Measurements from ENCODE around the gene HABP4. TPM values are rescaled to one million over a fixed set of nuclear protein-coding genes. Genes with fewer than 3 reads are reported as not detected.

Gene HABP4
- total RNA-seq, 1 experiment from 2014 or later, result 9.8 TPM

- TF ChIP-seq PREB (CRISPR knock-in tag; IDR thresholded peaks at IDR 0.05; ENCODE audit: borderline replicate concordance) (no peak), PRRX2 (CRISPR knock-in tag; IDR thresholded peaks at IDR 0.05) (no peak), ZNF317 (CRISPR knock-in tag; IDR thresholded peaks at IDR 0.05; ENCODE audit: borderline replicate concordance, low read depth) (no peak), SOX15 (CRISPR knock-in tag; IDR thresholded peaks at IDR 0.05) (no peak), SMAD4 (CRISPR knock-in tag; IDR thresholded peaks at IDR 0.05) (no peak), E2F4 (CRISPR knock-in tag; IDR thresholded peaks at IDR 0.05; ENCODE audit: borderline replicate concordance, low read depth) (no peak)
These were observed 7.3 kb downstream of the HABP4 start (continued) for GRCh38 chr9:96457266-96457665.

GRCh38 chr9:96458226-96458625 is 8.3 kb downstream of the HABP4 start:
- no peak for TF ChIP-seq ELF4 (CRISPR knock-in tag; IDR thresholded peaks at IDR 0.05; ENCODE audit: low read depth)
- TF ChIP-seq SMAD4 (CRISPR knock-in tag; IDR thresholded peaks at IDR 0.05), result no peak
- TF ChIP-seq GRHL2 (CRISPR knock-in tag; IDR thresholded peaks at IDR 0.05; ENCODE audit: insufficient replicate concordance, severe bottlenecking), result no peak
- TF ChIP-seq USF2 (CRISPR knock-in tag; IDR thresholded peaks at IDR 0.05), result no peak
- no peak for TF ChIP-seq ZNF532 (CRISPR knock-in tag; IDR thresholded peaks at IDR 0.05; ENCODE audit: borderline replicate concordance)
- no peak for TF ChIP-seq ZNF263 (CRISPR knock-in tag; IDR thresholded peaks at IDR 0.05; ENCODE audit: low read depth)
- no peak for TF ChIP-seq ZNF232 (CRISPR knock-in tag; IDR thresholded peaks at IDR 0.05)
- no peak for TF ChIP-seq MYBL2 (CRISPR knock-in tag; IDR thresholded peaks at IDR 0.05)
- no peak for TF ChIP-seq ATF2 (CRISPR knock-in tag; IDR thresholded peaks at IDR 0.05; ENCODE audit: borderline replicate concordance, low read depth)
- H3K36me3 Mint-ChIP-seq, result peaks cover 6% of the 10 kb centered on the region
- ChIA-PET CTCF (interaction anchor here (0.7 to 1.5 kb wide), 3 partner anchors 16 to 211 kb away, joined by 3 to 5 read pairs (median 3); no protein-coding TSS in a partner anchor), POLR2A (interaction anchor here (0.7 kb wide), 1 partner anchor 147 kb away, joined by 9 read pairs; no protein-coding TSS in a partner anchor)
- no peaks in the 10 kb centered on the region for H3K9me3 Mint-ChIP-seq
- DNase-seq (ENCODE audit: low spot score) (no peak), ATAC-seq (no peak)
- H3K27ac Mint-ChIP-seq, result peak overlapping the region; percentile 55; the same call in 1 of the 2 replicates
- H3K4me3 Mint-ChIP-seq, result no peak overlapping the region
- H3K4me1 Mint-ChIP-seq, result peaks cover 36% of the 10 kb centered on the region
- no peaks in the 10 kb centered on the region for H3K27me3 Mint-ChIP-seq (ENCODE audit: low read depth)
